CD8-positive, alpha-beta memory T cell (primary cell): ENCODE measurements around the gene GRM1. TPM values are rescaled to one million over a fixed set of nuclear protein-coding genes. Genes with fewer than 3 reads are reported as not detected.
"Not testable (repeated sequence)": the region's sequence is repeated elsewhere in the genome, so short reads cannot be mapped to it uniquely, and the experiment has no call there.

Experiments
- CTCF ChIA-PET: fragments of 350-600 bp; sonication (Branson Sonifier 250); formaldehyde crosslinking; loops from one replicate; lab custom pipeline; 2021; ENCODE audit warnings: antibody characterized with exemption; lab: Charles Lee
- POLR2A ChIA-PET: fragments of 350-600 bp; sonication (Branson Sonifier 250); formaldehyde crosslinking; loops from one replicate; lab custom pipeline; 2021; ENCODE audit warnings: antibody characterized with exemption; lab: Charles Lee
- DNase-seq, 5 donors: peaks; one replicate each; pipeline versions ENCODE4 v3.0.0 to v3.0.0-alpha.2; 2020 to 2022; ENCODE audit warnings: mixed read lengths in 1 of 5
- H3K27ac ChIP-seq: one replicate; pipeline ENCODE4 v1.7.0; 2013; ENCODE audit warnings: low read depth, mild to moderate bottlenecking, low read length, moderate library complexity
- H3K27me3 ChIP-seq: 2 replicates; pipeline ENCODE4 v1.7.0; 2013; ENCODE audit warnings: low read length, mild to moderate bottlenecking; ENCODE audit not compliant: insufficient read depth, poor library complexity, severe bottlenecking
- H3K36me3 ChIP-seq: 2 replicates; pipeline ENCODE4 v1.7.0; 2013; ENCODE audit warnings: mild to moderate bottlenecking, low read length, moderate library complexity; ENCODE audit not compliant: insufficient read depth
- H3K4me1 ChIP-seq: 2 replicates; pipeline ENCODE4 v1.7.0; 2013; ENCODE audit warnings: mild to moderate bottlenecking, low read length, moderate library complexity; ENCODE audit not compliant: insufficient read depth
- H3K4me3 ChIP-seq: 2 replicates; pipeline ENCODE4 v1.7.0; 2013; ENCODE audit warnings: mild to moderate bottlenecking, low read length
- H3K9me3 ChIP-seq: 2 replicates; pipeline ENCODE4 v1.7.0; 2013; ENCODE audit warnings: mild to moderate bottlenecking, low read length
- H3K27ac Mint-ChIP-seq, 8 donors: one replicate each; pipeline ENCODE4 v1.8.0; 2020 to 2021; ENCODE audit warnings: mixed read lengths in 8 of 8, mild to moderate bottlenecking in 6 of 8, inconsistent platforms in 3 of 8, moderate library complexity in 3 of 8
- H3K27me3 Mint-ChIP-seq, 2 donors: one replicate each; pipeline ENCODE4 v1.8.0; 2020 to 2021; ENCODE audit warnings: mixed read lengths in 2 of 2, mild to moderate bottlenecking in 1 of 2, moderate library complexity in 1 of 2
- H3K36me3 Mint-ChIP-seq, 3 donors: one replicate each; pipeline ENCODE4 v1.8.0; 2020 to 2021; ENCODE audit warnings: mixed read lengths in 3 of 3, inconsistent platforms in 1 of 3, mild to moderate bottlenecking in 1 of 3
- H3K4me1 Mint-ChIP-seq, 3 donors: one replicate each; pipeline ENCODE4 v1.8.0; 2020 to 2021; ENCODE audit warnings: mixed read lengths in 3 of 3, inconsistent platforms in 1 of 3, mild to moderate bottlenecking in 1 of 3
- H3K4me3 Mint-ChIP-seq, 7 donors: one replicate each; pipeline ENCODE4 v1.8.0; 2020 to 2021; ENCODE audit warnings: mixed read lengths in 7 of 7, mild to moderate bottlenecking in 6 of 7, moderate library complexity in 4 of 7, inconsistent platforms in 2 of 7
- H3K9me3 Mint-ChIP-seq, 5 donors: one replicate each; pipeline ENCODE4 v1.8.0; 2020 to 2022; ENCODE audit warnings: mixed read lengths in 5 of 5, mild to moderate bottlenecking in 3 of 5, moderate library complexity in 2 of 5, inconsistent platforms in 1 of 5
- polyA plus RNA-seq: library from polyadenylated mRNA; unstranded; fragments of 300-500 nt; fragmentation: Illumina TruSeq; gene quantifications from one replicate; pipeline ENCODE4 v1.2.3, GENCODE V29; 2021
- total RNA-seq, 2 experiments: library from RNA; stranded (reverse); gene quantifications; one replicate each; pipeline ENCODE4 v1.2.3, GENCODE V29; 2021

The GRM1 gene
- total and polyA plus RNA-seq, 3 experiments from 2014 or later: not detected

DNA sequence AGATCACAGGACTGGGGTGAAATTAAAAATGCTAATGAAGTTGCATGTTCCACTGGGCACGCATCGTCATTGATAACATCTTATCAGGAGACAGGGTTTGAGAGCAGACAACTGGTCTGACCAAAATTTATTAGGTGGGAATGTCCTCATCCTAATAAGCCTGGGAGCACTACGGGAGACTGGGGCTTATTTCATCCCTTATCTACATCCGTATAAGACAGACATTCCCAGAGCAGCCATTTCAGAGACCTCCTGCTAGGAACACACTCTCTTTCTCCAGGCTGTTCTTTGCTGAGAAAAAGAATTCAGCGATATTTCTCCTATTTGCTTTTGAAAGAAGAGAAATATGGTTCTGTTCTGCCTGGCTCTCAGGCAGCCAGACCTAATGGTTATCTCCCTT, 214.8 kb downstream of the GRM1 start:
- not testable (repeated sequence) for H3K27me3 Mint-ChIP-seq

GRCh38 chr6:146244630-146245143, 215.8 kb downstream of the GRM1 start:
- no peaks in the 10 kb centered on the region for H3K36me3 ChIP-seq
- H3K27me3 ChIP-seq: no peaks in the 10 kb centered on the region
- POLR2A ChIA-PET: no interaction called here
- H3K9me3 Mint-ChIP-seq: peaks cover 5 to 8% (median 7%) of the 10 kb centered on the region in 5 donors
- CTCF ChIA-PET: no interaction called here
- H3K4me3 ChIP-seq: no peak overlapping the region
- H3K27ac Mint-ChIP-seq: no peak overlapping the region
- no peaks in the 10 kb centered on the region for H3K36me3 Mint-ChIP-seq
- H3K27ac ChIP-seq: no peak overlapping the region
- no peaks in the 10 kb centered on the region for H3K4me1 Mint-ChIP-seq
- no peaks in the 10 kb centered on the region for H3K27me3 Mint-ChIP-seq
- no peaks in the 10 kb centered on the region for H3K4me1 ChIP-seq
- no peak overlapping the region for H3K4me3 Mint-ChIP-seq
- H3K9me3 ChIP-seq: no peaks in the 10 kb centered on the region
- no peak for DNase-seq

More for the DNA sequence above, 214.8 kb downstream of the GRM1 start:
- H3K27ac Mint-ChIP-seq, H3K9me3 ChIP-seq, CTCF ChIA-PET, H3K27ac ChIP-seq, H3K4me3 ChIP-seq, H3K4me1 ChIP-seq, POLR2A ChIA-PET, H3K9me3 Mint-ChIP-seq, H3K36me3 Mint-ChIP-seq, H3K4me1 Mint-ChIP-seq, H3K4me3 Mint-ChIP-seq, H3K36me3 ChIP-seq, H3K27me3 ChIP-seq, DNase-seq: not testable (repeated sequence)

- Mint-ChIP-seq H3K4me3 (no peak overlapping the region), H3K27me3 (no peaks in the 10 kb centered on the region), H3K36me3 (no peaks in the 10 kb centered on the region), H3K9me3 (peaks cover 5 to 8% (median 7%) of the 10 kb centered on the region in 5 donors), H3K4me1 (no peaks in the 10 kb centered on the region), H3K27ac (no peak overlapping the region)
- Histone ChIP-seq H3K36me3 (no peaks in the 10 kb centered on the region), H3K27ac (no peak overlapping the region), H3K9me3 (no peaks in the 10 kb centered on the region), H3K4me3 (no peak overlapping the region), H3K27me3 (no peaks in the 10 kb centered on the region), H3K4me1 (no peaks in the 10 kb centered on the region)
- POLR2A ChIA-PET: no interaction called here
- CTCF ChIA-PET: no interaction called here
- no peak for DNase-seq
Measured at GRCh38 chr6:146246028-146246427, 217.2 kb downstream of the GRM1 start.

- Mint-ChIP-seq H3K27ac (no peak overlapping the region), H3K4me3 (no peak overlapping the region), H3K9me3 (peaks cover 0 to 2% (median 0%) of the 10 kb centered on the region in 5 donors), H3K36me3 (no peaks in the 10 kb centered on the region), H3K4me1 (no peaks in the 10 kb centered on the region), H3K27me3 (no peaks in the 10 kb centered on the region)
- Histone ChIP-seq H3K4me3 (no peak overlapping the region), H3K9me3 (no peaks in the 10 kb centered on the region), H3K27me3 (no peaks in the 10 kb centered on the region), H3K4me1 (no peaks in the 10 kb centered on the region), H3K27ac (no peak overlapping the region), H3K36me3 (no peaks in the 10 kb centered on the region)
- ChIA-PET CTCF (no interaction called here), POLR2A (no interaction called here)
- DNase-seq: no peak
Measured at GRCh38 chr6:146253691-146254090, 224.8 kb downstream of the GRM1 start.

DNA sequence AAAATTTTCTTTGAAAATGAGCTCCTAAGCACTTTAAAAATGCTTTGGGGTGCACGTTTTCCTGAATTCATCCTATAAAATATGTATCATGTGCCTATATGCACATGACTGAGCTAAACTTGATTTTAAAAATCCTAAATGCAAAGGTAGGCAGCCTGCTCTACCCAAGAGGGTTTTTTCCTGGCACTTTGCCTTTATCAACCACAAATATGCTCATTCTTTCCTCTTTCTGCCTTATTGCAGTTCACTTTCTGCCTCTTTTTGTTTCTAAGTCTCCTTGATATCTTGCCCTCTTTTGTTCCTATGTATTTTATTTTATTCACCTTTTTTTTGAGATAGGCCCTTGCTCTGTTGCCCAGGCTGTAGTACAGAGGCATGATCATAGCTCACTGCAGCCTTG, 229.3 kb downstream of the GRM1 start:
- DNase-seq: no peak
- no peak overlapping the region for H3K27ac Mint-ChIP-seq
- no peak overlapping the region for H3K4me3 Mint-ChIP-seq
- no peaks in the 10 kb centered on the region for H3K9me3 ChIP-seq
- H3K4me3 ChIP-seq: no peak overlapping the region
- no peaks in the 10 kb centered on the region for H3K9me3 Mint-ChIP-seq
- no peaks in the 10 kb centered on the region for H3K4me1 Mint-ChIP-seq
- POLR2A ChIA-PET: no interaction called here
- no peaks in the 10 kb centered on the region for H3K36me3 Mint-ChIP-seq
- H3K27me3 Mint-ChIP-seq: no peaks in the 10 kb centered on the region
- H3K4me1 ChIP-seq: no peaks in the 10 kb centered on the region
- H3K36me3 ChIP-seq: no peaks in the 10 kb centered on the region
- CTCF ChIA-PET: no interaction called here
- no peak overlapping the region for H3K27ac ChIP-seq
- no peaks in the 10 kb centered on the region for H3K27me3 ChIP-seq

DNA sequence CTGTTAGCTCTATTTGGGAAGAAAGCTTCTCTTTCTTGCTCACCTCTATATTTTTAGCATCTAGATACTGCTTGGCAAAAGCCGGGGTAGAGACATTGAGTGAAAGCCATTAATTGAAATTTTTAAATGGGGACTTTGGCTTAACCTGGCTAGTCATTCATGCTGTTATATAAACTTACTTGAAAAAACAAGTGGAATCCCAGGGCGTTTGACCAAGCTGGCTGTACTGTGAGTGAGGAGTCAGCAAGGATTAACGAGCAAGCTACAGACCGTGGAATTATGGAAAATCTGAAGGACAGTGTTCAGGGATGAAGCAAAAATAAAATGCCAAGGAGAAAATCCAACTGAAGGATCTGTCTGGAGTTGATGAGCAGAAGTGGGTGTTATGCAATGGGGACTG, 232.0 kb downstream of the GRM1 start:
- Histone ChIP-seq H3K36me3 (no peaks in the 10 kb centered on the region), H3K9me3 (no peaks in the 10 kb centered on the region), H3K4me3 (no peak overlapping the region), H3K27me3 (no peaks in the 10 kb centered on the region), H3K4me1 (no peaks in the 10 kb centered on the region), H3K27ac (no peak overlapping the region)
- H3K27ac Mint-ChIP-seq: no peak overlapping the region
- ChIA-PET POLR2A (no interaction called here), CTCF (no interaction called here)
- no peak overlapping the region for H3K4me3 Mint-ChIP-seq
- H3K36me3 Mint-ChIP-seq: no peaks in the 10 kb centered on the region
- no peaks in the 10 kb centered on the region for H3K4me1 Mint-ChIP-seq
- DNase-seq: no peak
- no peaks in the 10 kb centered on the region for H3K9me3 Mint-ChIP-seq
- no peaks in the 10 kb centered on the region for H3K27me3 Mint-ChIP-seq

- Mint-ChIP-seq H3K9me3 (peaks cover 0 to 6% (median 0%) of the 10 kb centered on the region in 5 donors), H3K36me3 (no peaks in the 10 kb centered on the region), H3K4me1 (no peaks in the 10 kb centered on the region), H3K27me3 (no peaks in the 10 kb centered on the region), H3K4me3 (no peak overlapping the region), H3K27ac (no peak overlapping the region)
- no peaks in the 10 kb centered on the region for H3K36me3 ChIP-seq
- H3K27me3 ChIP-seq: no peaks in the 10 kb centered on the region
- ChIA-PET POLR2A (no interaction called here), CTCF (no interaction called here)
- no peak for DNase-seq
- no peak overlapping the region for H3K4me3 ChIP-seq
- H3K9me3 ChIP-seq: no peaks in the 10 kb centered on the region
- no peak overlapping the region for H3K27ac ChIP-seq
- no peaks in the 10 kb centered on the region for H3K4me1 ChIP-seq
Measured at GRCh38 chr6:146265056-146265455, 236.2 kb downstream of the GRM1 start.

GRCh38 chr6:146267447-146267846, 238.6 kb downstream of the GRM1 start:
- ChIA-PET CTCF (no interaction called here), POLR2A (no interaction called here)
- H3K27me3 ChIP-seq: no peaks in the 10 kb centered on the region
- no peaks in the 10 kb centered on the region for H3K36me3 ChIP-seq
- no peak overlapping the region for H3K4me3 Mint-ChIP-seq
- H3K36me3 Mint-ChIP-seq: no peaks in the 10 kb centered on the region
- H3K4me1 ChIP-seq: no peaks in the 10 kb centered on the region
- H3K4me3 ChIP-seq: no peak overlapping the region
- H3K9me3 ChIP-seq: no peaks in the 10 kb centered on the region
- no peak overlapping the region for H3K27ac ChIP-seq
- H3K4me1 Mint-ChIP-seq: no peaks in the 10 kb centered on the region
- no peaks in the 10 kb centered on the region for H3K27me3 Mint-ChIP-seq
- no peak overlapping the region for H3K27ac Mint-ChIP-seq
- no peak for DNase-seq
- H3K9me3 Mint-ChIP-seq: peaks cover 0 to 6% (median 0%) of the 10 kb centered on the region in 5 donors

DNA sequence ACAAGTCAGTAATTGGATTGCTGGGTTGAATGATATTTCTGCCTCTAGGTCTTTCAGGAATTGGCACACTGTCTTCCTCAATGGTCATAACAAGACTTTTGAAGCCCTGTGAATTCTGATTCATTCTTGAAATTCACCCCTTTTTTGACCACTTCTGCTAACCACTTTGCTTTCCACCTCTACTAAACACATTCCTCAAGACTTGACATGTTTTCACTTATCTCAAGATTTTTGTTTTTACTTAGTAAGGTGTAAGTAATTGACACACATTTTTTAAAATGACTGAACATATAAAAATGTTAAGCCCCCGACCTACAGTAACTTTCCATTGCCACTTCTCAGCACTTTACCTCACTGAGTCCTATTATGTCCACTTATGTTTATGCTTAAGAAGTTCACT, 239.1 kb downstream of the GRM1 start:
- Histone ChIP-seq H3K4me1 (no peaks in the 10 kb centered on the region), H3K27me3 (no peaks in the 10 kb centered on the region), H3K9me3 (no peaks in the 10 kb centered on the region), H3K27ac (no peak overlapping the region), H3K4me3 (no peak overlapping the region), H3K36me3 (no peaks in the 10 kb centered on the region)
- ChIA-PET POLR2A (no interaction called here), CTCF (no interaction called here)
- Mint-ChIP-seq H3K9me3 (peaks cover 0 to 6% (median 0%) of the 10 kb centered on the region in 5 donors), H3K27me3 (no peaks in the 10 kb centered on the region), H3K36me3 (no peaks in the 10 kb centered on the region), H3K4me1 (no peaks in the 10 kb centered on the region), H3K27ac (no peak overlapping the region), H3K4me3 (no peak overlapping the region)
- DNase-seq: no peak
